Prostate gland (tissue), 2 donors: ENCODE results near the gene GABPB1.

ENCODE experiments used
- CTCF ChIP-seq, 4 experiments: fragments of 200-600 bp in 2 of 4; fragments of 450-650 bp in 2 of 4; sonication (generic) in 2 of 4; IDR thresholded peaks; 1 replicate in 3 of 4; 2 replicates in 1 of 4; pipeline ENCODE4 v1.5.1; 2016 to 2019; ENCODE audit warnings: antibody characterized with exemption in 4 of 4, mild to moderate bottlenecking in 2 of 4, moderate library complexity in 2 of 4
- POLR2AphosphoS5 ChIP-seq: sonication (generic); formaldehyde crosslinking; IDR thresholded peaks from one replicate; pipeline ENCODE4 v1.6.1; 2017; ENCODE audit warnings: antibody characterized with exemption

GRCh38 chr15:50244153-50244552, 110.8 kb downstream of the GABPB1 start:
- no peak for TF ChIP-seq CTCF (IDR thresholded peaks at IDR 0.05)
- no peak for TF ChIP-seq POLR2AphosphoS5
